ENCODE measurements around the gene BICC1. TPM values are rescaled to one million over a fixed set of nuclear protein-coding genes. Genes with fewer than 3 reads are reported as not detected.

Gene BICC1
- total RNA-seq, 1 experiment from 2014 or later: 13.9 TPM

- H2AFZ ChIP-seq (ENCODE audit: low read length): no peak overlapping the region
- no peaks in the 10 kb centered on the region for H3K9me3 ChIP-seq (ENCODE audit: low read length)
- no peaks in the 10 kb centered on the region for H3K79me2 ChIP-seq (ENCODE audit: low read length)
- no peak for TF ChIP-seq EZH2 (IDR thresholded peaks at IDR 0.05; ENCODE audit: low read length, unreplicated experiment)
- TF ChIP-seq CTCF (conservative IDR thresholded peaks at IDR 0.05; ENCODE audit: low read depth, low read length): no peak
- TF ChIP-seq EZH2phosphoT487 (IDR thresholded peaks at IDR 0.05; ENCODE audit: borderline replicate concordance, low read length): no peak
- no peaks in the 10 kb centered on the region for H3K4me1 ChIP-seq (ENCODE audit: insufficient read depth, low read length)
- DNase-seq (no peak), ATAC-seq (no peak)
- no peaks in the 10 kb centered on the region for H3K36me3 ChIP-seq (ENCODE audit: low read depth, low read length)
- H4K20me1 ChIP-seq (ENCODE audit: low read length): no peaks in the 10 kb centered on the region
- ChIA-PET POLR2A (ENCODE audit: unreplicated experiment) (no interaction called here), CTCF (no interaction called here)
- no peak overlapping the region for H3K4me3 ChIP-seq (ENCODE audit: low read length)
- H3F3A ChIP-seq (ENCODE audit: low read length, unreplicated experiment): no peaks in the 10 kb centered on the region
- H3K9me2 ChIP-seq (replicated peaks; ENCODE audit: low read length): no peaks in the 10 kb centered on the region
- no peak overlapping the region for H3K27ac ChIP-seq (ENCODE audit: low read length)
- BruUV-seq (replicated peaks): no TSS peak
- no peaks in the 10 kb centered on the region for H3K27me3 ChIP-seq (ENCODE audit: low read length)
- no peak overlapping the region for H3K9ac ChIP-seq (ENCODE audit: low read length)
- intact Hi-C loops (cut with micrococcal nuclease): no loop called here
- no peak overlapping the region for H3K4me2 ChIP-seq (ENCODE audit: low read length)
Observed at GRCh38 chr10:58838561-58839208, 326.0 kb downstream of the BICC1 start.

- Histone ChIP-seq H3K27ac (ENCODE audit: low read length) (no peak overlapping the region), H3K36me3 (ENCODE audit: low read depth, low read length) (no peaks in the 10 kb centered on the region), H3F3A (ENCODE audit: low read length, unreplicated experiment) (no peaks in the 10 kb centered on the region), H3K27me3 (ENCODE audit: low read length) (no peaks in the 10 kb centered on the region), H2AFZ (ENCODE audit: low read length) (no peak overlapping the region), H3K4me2 (ENCODE audit: low read length) (no peak overlapping the region), H3K4me1 (ENCODE audit: insufficient read depth, low read length) (no peaks in the 10 kb centered on the region), H3K9me2 (replicated peaks; ENCODE audit: low read length) (no peaks in the 10 kb centered on the region), H4K20me1 (ENCODE audit: low read length) (no peaks in the 10 kb centered on the region), H3K4me3 (ENCODE audit: low read length) (no peak overlapping the region), H3K9me3 (ENCODE audit: low read length) (no peaks in the 10 kb centered on the region), H3K9ac (ENCODE audit: low read length) (no peak overlapping the region), H3K79me2 (ENCODE audit: low read length) (no peaks in the 10 kb centered on the region)
- intact Hi-C loops (cut with micrococcal nuclease): no loop called here
- CTCF ChIA-PET: no interaction called here
- POLR2A ChIA-PET (ENCODE audit: unreplicated experiment): no interaction called here
- no TSS peak for BruUV-seq (replicated peaks)
- DNase-seq (no peak), ATAC-seq (no peak)
- TF ChIP-seq EZH2phosphoT487 (IDR thresholded peaks at IDR 0.05; ENCODE audit: borderline replicate concordance, low read length) (no peak), EZH2 (IDR thresholded peaks at IDR 0.05; ENCODE audit: low read length, unreplicated experiment) (no peak), CTCF (conservative IDR thresholded peaks at IDR 0.05; ENCODE audit: low read depth, low read length) (no peak)
Observed at GRCh38 chr10:58839771-58840170, 327.1 kb downstream of the BICC1 start.

GRCh38 chr10:58840840-58841435 lies 328.3 kb downstream of the BICC1 start:
- Histone ChIP-seq H3K4me3 (ENCODE audit: low read length) (no peak overlapping the region), H4K20me1 (ENCODE audit: low read length) (no peaks in the 10 kb centered on the region), H3K4me2 (ENCODE audit: low read length) (no peak overlapping the region), H3K36me3 (ENCODE audit: low read depth, low read length) (no peaks in the 10 kb centered on the region), H3K4me1 (ENCODE audit: insufficient read depth, low read length) (no peaks in the 10 kb centered on the region), H3K9me2 (replicated peaks; ENCODE audit: low read length) (no peaks in the 10 kb centered on the region), H2AFZ (ENCODE audit: low read length) (no peak overlapping the region), H3K79me2 (ENCODE audit: low read length) (no peaks in the 10 kb centered on the region), H3F3A (ENCODE audit: low read length, unreplicated experiment) (no peaks in the 10 kb centered on the region), H3K9ac (ENCODE audit: low read length) (no peak overlapping the region), H3K27me3 (ENCODE audit: low read length) (no peaks in the 10 kb centered on the region), H3K9me3 (ENCODE audit: low read length) (no peaks in the 10 kb centered on the region), H3K27ac (ENCODE audit: low read length) (no peak overlapping the region)
- ATAC-seq (no peak), DNase-seq (no peak)
- intact Hi-C loops (cut with micrococcal nuclease): no loop called here
- no TSS peak for BruUV-seq (replicated peaks)
- CTCF ChIA-PET: no interaction called here
- POLR2A ChIA-PET (ENCODE audit: unreplicated experiment): no interaction called here
- TF ChIP-seq EZH2phosphoT487 (IDR thresholded peaks at IDR 0.05; ENCODE audit: borderline replicate concordance, low read length) (no peak), CTCF (conservative IDR thresholded peaks at IDR 0.05; ENCODE audit: low read depth, low read length) (no peak), EZH2 (IDR thresholded peaks at IDR 0.05; ENCODE audit: low read length, unreplicated experiment) (no peak)

Measured in PC-3 (cell line).